LNCAP (cell line): ENCODE data around the gene KANSL1L.

Source experiments
- CTCF ChIP-seq: fragments of 450-650 bp; IDR thresholded peaks from 2 replicates; pipeline ENCODE4 v1.5.1; 2017; ENCODE audit warnings: mild to moderate bottlenecking

Gene KANSL1L

GRCh38 chr2:210086292-210086691 is 84.9 kb downstream of the KANSL1L start:
- TF ChIP-seq CTCF = no peak

GRCh38 chr2:210072922-210073509 is 98.2 kb downstream of the KANSL1L start:
- peak; percentile 66; the same call in 1 of the 2 replicates for TF ChIP-seq CTCF

GRCh38 chr2:210072493-210072892 is 98.7 kb downstream of the KANSL1L start:
- no peak for TF ChIP-seq CTCF

- TF ChIP-seq CTCF = no peak
These were observed 107.9 kb downstream of the KANSL1L start for GRCh38 chr2:210063306-210063705.

GRCh38 chr2:210055825-210056224 is 115.4 kb downstream of the KANSL1L start:
- no peak for TF ChIP-seq CTCF

- TF ChIP-seq CTCF = no peak
These were observed 116.5 kb downstream of the KANSL1L start for GRCh38 chr2:210054696-210055095.

- TF ChIP-seq CTCF = no peak
These were observed 120.3 kb downstream of the KANSL1L start for GRCh38 chr2:210050885-210051284.

- TF ChIP-seq CTCF = no peak
These were observed 121.4 kb downstream of the KANSL1L start for GRCh38 chr2:210049831-210050230.
